HG03354 (cell line): ENCODE results near the gene TOMM6.
A peak's percentile ranks its signal among the peaks of the same experiment; 100 is the strongest.
"Not testable (repeated sequence)": the region's sequence is repeated elsewhere in the genome, so short reads cannot be mapped to it uniquely, and the experiment has no call there.

Experiments used
- ATAC-seq: cut with Tn5 transposase; IDR thresholded peaks from one replicate; pipeline ENCODE4 v1.9.1; 2021; ENCODE audit warnings: mild to moderate bottlenecking; ENCODE audit not compliant: unreplicated experiment, poor library complexity, severe bottlenecking

Gene TOMM6

DNA sequence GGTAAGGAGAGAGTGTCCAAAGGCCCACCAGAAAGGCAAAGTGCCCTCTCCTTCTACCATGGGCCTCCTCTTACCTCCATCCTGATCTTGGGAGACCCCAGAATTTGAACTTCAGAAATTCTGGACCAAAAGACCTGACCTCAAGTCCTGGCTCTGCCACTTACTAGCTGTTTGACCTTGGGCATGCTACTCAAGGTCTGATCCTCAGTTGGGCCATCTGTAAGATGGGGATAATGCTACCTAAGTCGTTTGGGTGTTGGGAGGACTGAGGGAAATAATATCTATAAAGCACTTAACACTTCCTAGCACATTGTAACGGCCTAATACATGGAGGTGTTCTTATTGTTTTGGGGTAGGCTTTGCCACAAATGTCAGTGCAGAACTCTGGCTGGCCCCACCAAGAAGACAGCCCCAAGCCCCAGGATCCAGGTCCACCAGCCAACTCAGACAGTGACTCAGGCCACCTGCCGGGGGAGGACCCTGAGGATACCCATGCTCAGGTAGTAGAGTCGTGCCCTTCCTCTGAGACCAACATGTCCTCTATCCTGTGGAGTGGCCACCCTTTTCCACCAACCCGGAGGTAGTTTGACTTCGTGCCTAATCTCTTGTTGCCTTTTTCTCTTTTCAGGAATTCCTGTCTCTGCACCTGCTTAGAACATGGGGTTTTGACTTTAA is 4.3 kb upstream of the TOMM6 start:
- no peak for ATAC-seq

DNA sequence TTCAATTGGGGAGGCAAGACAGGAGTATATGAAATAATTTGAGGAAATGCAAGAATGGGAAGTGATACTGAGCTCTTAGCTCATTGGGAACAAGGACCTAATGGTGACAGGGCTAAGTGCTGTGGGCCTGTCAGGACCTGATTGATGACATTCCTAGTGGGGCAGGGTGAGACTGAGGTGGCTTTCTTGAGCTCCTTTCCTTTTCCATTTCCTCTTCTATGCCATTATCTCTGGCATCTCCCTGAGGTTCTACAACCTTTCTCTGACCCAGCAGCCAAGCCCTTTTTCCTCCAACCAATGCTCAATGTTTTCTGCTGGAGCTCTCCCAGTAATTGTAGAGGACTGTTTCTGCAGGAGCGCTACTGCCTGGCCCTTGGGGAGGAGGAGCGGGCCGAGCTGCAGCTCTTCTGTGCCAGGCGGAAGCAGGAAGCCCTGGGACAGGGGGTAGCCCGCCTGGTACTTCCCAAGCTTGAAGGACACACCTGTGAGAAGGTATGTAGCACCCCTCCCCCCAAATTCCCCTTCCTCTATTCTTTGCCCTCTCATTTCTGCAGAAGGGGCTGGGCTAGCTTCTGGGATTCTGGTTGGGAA is 2.8 kb upstream of the TOMM6 start:
- no peak for ATAC-seq

DNA sequence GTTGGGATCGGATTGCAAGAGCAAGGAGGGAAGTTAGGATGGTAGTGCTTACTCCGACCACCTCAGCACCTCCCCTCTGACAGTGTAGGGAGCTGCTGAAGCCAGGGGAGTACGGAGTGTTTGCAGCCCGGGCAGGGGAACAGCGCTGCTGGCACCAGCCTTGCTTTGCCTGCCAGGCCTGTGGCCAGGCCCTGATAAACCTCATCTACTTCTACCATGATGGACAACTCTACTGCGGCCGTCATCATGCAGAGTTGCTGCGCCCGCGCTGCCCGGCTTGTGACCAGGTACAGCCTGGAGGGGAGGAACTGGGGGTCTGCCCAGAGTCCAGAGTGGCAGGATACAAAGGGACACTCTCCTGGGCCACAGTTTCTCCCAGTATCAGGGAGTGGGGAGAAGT is 2.2 kb upstream of the TOMM6 start:
- no peak for ATAC-seq

DNA sequence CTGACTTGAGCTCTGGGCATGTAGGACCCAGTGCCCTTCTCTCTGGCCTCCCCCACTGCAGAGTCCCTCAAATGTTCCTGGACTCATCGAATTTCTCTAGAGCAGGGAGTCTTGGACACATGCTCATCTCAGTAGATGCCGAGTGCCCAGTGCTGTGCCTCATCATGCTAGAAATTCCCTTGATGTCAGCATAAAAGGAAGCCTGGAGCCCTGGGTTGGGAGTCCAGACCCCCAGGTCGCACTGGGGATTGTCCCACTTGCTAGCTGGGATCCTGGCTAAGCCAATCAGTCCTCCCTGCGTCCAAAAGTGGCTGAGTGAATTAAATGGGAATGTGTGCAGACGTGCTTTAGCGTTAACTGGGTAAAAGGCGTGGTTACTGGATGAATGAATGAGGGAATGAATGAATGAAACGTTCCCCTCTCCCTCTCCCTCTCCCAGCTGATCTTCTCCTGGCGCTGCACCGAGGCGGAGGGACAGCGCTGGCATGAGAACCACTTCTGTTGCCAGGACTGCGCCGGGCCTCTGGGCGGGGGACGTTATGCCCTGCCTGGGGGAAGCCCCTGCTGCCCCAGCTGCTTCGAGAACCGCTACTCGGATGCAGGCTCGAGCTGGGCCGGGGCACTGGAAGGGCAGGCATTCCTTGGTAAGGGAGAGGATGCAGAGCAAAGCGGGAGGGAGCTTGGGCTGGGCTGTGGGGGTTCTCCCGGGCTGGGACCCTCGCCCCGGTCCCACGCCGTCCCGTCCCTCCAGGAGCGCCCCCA is 1.6 kb upstream of the TOMM6 start:
- ATAC-seq: no peak

- peak; percentile 67 for ATAC-seq
Measured at GRCh38 chr6:41786451-41787218, 859 bp upstream of the TOMM6 start.

- no peak for ATAC-seq
Measured at GRCh38 chr6:41789390-41789724, 1.9 kb downstream of the TOMM6 start.

DNA sequence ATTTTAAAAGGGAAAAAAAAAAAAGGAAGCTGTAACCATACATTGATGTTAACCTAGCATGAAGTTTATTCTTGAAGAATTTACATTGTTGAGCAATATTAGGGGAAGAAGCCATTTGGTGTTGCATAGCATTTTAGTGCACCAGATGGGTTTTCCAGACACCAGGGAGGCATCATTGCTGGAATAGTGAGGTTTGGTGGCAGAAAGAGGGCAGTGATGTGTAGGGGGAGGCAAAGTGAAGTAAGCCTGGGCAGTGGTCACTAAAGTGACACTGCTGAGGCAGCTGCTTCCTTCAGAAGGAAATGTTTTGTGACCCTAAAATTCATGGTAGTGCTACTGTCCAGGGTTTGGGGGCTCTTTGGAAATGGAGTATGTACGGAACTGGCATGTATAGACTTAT is 2.6 kb downstream of the TOMM6 start:
- ATAC-seq: no peak

DNA sequence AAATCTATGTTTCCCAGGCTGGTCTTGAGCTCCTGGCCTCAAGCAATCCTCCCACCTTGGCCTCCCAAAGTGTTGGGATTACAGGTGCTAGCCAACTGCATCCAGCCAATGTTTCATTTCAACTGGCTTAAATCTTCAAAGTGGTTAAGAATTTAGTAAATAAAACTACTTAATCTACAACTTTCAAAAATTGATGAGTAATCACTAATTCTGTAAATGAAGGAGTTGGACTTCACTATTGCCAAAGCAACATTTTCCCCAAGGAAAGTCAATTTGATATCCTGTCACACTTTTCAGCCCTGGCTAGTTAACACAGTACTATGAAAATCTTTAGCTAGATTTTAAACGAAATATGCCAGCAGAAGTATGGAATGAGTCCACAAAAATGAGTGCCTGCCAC is 3.8 kb downstream of the TOMM6 start:
- no peak for ATAC-seq

- no peak for ATAC-seq
Measured at GRCh38 chr6:41791984-41792383, 4.5 kb downstream of the TOMM6 start.

DNA sequence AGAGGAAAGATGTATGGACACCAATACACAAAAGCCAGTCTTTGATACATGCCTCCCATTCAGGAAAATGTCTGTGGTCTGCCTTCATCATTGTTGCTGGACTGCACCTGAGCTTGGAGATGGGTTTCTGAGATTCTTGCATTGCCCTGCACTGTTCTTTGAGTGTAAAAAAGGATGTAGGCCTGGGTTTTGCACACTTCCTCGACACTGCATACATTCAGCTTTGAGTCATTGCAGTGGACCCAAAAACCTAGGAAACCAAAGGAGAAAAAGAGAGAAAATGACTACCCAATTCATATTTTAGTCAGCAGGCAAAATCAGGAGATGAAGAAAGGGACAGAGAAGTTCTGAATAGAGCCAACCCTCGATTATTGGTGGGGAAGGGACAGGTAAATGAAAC is 9.0 kb downstream of the TOMM6 start:
- ATAC-seq: no peak

- ATAC-seq: no peak
Measured at GRCh38 chr6:41798901-41799558, 11.5 kb downstream of the TOMM6 start.

DNA sequence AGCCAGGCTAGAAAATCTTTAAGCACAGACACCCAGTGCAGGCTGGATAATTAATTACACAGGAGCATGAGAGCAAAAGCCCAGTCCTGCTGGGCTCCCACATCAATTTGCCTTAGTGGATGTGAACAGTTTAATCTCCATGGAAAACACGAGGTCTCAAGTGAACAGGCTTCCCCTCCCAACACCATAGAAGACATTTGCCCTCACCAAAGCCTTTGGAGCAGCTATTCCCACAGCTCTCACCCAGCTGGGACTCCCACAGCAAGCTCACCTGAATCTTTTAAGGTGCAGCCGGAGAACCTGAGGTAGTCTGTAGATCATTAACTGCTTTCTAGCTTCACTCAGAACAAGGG is 12.0 kb downstream of the TOMM6 start:
- ATAC-seq: no peak

GRCh38 chr6:41801380-41801779 is 13.9 kb downstream of the TOMM6 start:
- no peak for ATAC-seq

DNA sequence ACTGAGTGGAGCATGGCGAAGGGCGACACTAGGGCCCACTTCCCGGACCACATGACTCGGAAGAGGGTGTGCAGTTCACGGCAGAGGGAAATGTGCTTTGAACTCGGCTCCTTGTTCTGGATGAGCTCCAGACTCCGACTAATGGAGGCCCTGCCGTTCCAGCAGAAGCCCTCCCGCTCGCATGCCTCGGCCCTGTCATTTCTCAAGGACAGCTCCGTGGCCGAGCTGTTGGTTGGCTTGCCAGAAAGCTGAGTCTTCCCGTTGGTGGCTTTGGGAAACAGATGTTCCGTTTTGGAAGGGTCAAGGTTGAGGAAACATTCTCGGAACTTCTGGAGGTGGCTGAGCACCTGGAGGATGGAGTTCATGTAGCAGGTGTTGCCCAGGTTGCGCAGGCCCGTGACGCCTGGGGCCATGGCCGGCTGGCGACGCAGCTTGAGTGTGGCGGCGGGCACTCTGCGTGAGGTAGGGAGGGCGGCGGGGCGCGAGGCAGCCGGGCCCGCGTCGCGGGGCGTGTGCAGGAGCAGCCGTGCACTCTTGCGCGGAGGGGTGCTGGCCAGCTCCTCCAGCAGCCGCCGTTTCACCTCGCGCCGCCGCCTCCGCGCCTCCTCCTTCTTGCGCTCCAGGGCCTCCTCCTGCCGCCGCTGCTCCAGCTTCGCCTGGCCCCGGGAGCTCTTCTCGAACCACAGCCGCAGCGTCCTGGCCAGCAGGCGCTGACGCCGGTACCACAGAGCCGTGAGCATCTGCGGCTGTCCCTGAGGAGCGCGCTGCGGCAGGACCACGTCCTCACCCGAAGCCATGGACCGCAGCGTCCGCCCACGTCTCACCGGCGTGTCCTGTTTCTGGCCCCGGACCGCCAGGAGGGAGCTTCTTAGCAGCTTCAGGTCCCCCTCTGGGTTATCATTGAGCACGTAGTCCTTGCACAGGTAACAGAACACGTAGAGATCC is 18.6 kb downstream of the TOMM6 start:
- ATAC-seq: no peak

GRCh38 chr6:41811095-41811494 is 23.6 kb downstream of the TOMM6 start:
- ATAC-seq: no peak

- not testable (repeated sequence) for ATAC-seq
Measured at GRCh38 chr6:41811946-41812345, 24.5 kb downstream of the TOMM6 start.

GRCh38 chr6:41813469-41813868 is 26.0 kb downstream of the TOMM6 start:
- no peak for ATAC-seq

DNA sequence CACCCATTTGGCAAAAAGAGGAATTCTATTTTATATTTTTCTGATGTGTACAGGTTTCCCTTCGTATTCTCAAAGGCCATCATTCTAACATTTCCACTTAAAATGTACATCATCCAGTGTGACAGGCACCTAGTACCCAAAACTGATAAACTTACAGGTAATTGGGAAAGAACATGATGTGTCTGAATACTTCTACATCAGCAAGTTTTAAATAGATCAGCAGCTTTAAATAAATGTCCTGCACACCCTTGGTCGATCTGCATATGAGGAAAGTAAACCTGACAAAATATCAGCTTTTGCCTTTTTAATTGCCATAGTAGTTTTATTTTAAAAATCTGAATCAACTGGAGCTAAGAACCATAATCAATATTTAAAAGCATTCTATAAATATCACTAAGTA is 26.5 kb downstream of the TOMM6 start:
- ATAC-seq: no peak

GRCh38 chr6:41814629-41815028 is 27.1 kb downstream of the TOMM6 start:
- ATAC-seq: no peak
